Endodermal cell (in vitro differentiated cells): ENCODE data around the gene GGT7. TPM values are rescaled to one million over a fixed set of nuclear protein-coding genes. Genes with fewer than 3 reads are reported as not detected.

Experiments used
- DNase-seq: peaks from one replicate; pipeline ENCODE4 v3.0.0-alpha.2; 2017
- H3K27ac ChIP-seq: 2 replicates; pipeline ENCODE4 v1.5.1; 2013; ENCODE audit warnings: mild to moderate bottlenecking, low read depth, low read length, moderate library complexity
- H3K27me3 ChIP-seq: 2 replicates; pipeline ENCODE4 v1.6.1; 2013; ENCODE audit warnings: mild to moderate bottlenecking, low read length, moderate library complexity; ENCODE audit not compliant: insufficient read depth, control insufficient read depth, poor library complexity, severe bottlenecking
- H3K36me3 ChIP-seq: 2 replicates; pipeline ENCODE4 v1.7.0; 2013; ENCODE audit warnings: mild to moderate bottlenecking, low read length, moderate library complexity; ENCODE audit not compliant: control insufficient read depth, insufficient read depth
- H3K4me1 ChIP-seq: one replicate; pipeline ENCODE4 v1.7.0; 2013; ENCODE audit warnings: low read length; ENCODE audit not compliant: control insufficient read depth, insufficient read depth
- H3K4me3 ChIP-seq: 2 replicates; pipeline ENCODE4 v1.5.1; 2013; ENCODE audit warnings: mild to moderate bottlenecking, low read length, moderate library complexity
- H3K9ac ChIP-seq: 2 replicates; pipeline ENCODE4 v1.6.1; 2013; ENCODE audit warnings: mild to moderate bottlenecking, low read length, moderate library complexity; ENCODE audit not compliant: poor library complexity, severe bottlenecking; ENCODE audit errors: extremely low read depth
- H3K9me3 ChIP-seq: 2 replicates; pipeline ENCODE4 v1.6.1; 2013; ENCODE audit warnings: mild to moderate bottlenecking, low read length, moderate library complexity; ENCODE audit not compliant: control insufficient read depth
- H3K27ac Mint-ChIP-seq: 2 replicates; pipeline ENCODE4 v1.8.0; 2020; ENCODE audit warnings: mixed read lengths
- H3K27me3 Mint-ChIP-seq: 2 replicates; pipeline ENCODE4 v1.8.0; 2021; ENCODE audit warnings: mild to moderate bottlenecking, mixed read lengths; ENCODE audit not compliant: insufficient read depth
- H3K36me3 Mint-ChIP-seq: 2 replicates; pipeline ENCODE4 v1.8.0; 2020; ENCODE audit warnings: low read depth, mixed read lengths
- H3K4me1 Mint-ChIP-seq: 2 replicates; pipeline ENCODE4 v1.8.0; 2020; ENCODE audit warnings: mixed read lengths
- H3K4me3 Mint-ChIP-seq: 2 replicates; pipeline ENCODE4 v1.8.0; 2020; ENCODE audit warnings: mild to moderate bottlenecking, moderate library complexity, mixed read lengths
- H3K9me3 Mint-ChIP-seq: 2 replicates; pipeline ENCODE4 v1.8.0; 2020; ENCODE audit warnings: mild to moderate bottlenecking, mixed read lengths
- CTCF ChIP-seq: fragments of 200-600 bp; sonication (generic); conservative IDR thresholded peaks from 2 replicates; pipeline ENCODE4 v1.5.0; 2021; ENCODE audit warnings: antibody characterized with exemption, mild to moderate bottlenecking
- WGBS, 2 experiments: methylation state at CpG; one replicate each; pipeline versions ENCODE4 v1.1.5 to v1.1.7; 2013; ENCODE audit warnings: missing lambda C conversion rate in 2 of 2, mixed read lengths in 1 of 2; ENCODE audit not compliant: insufficient coverage in 1 of 2, insufficient read length in 1 of 2; 5-methylcytosine and 5-hydroxymethylcytosine counted together
- total RNA-seq, 2 donors: library from RNA; stranded (reverse); fragmentation: NEBNext Ultra II Directional in 1 of 2; extraction: Animal tissue kit (Norgen Biotek cat#: 25700) in 1 of 2; gene quantifications; 2 replicates in 1 of 2; 3 replicates in 1 of 2; pipeline ENCODE4 v1.2.1, GENCODE V29; 2021

Gene GGT7
- total RNA-seq, 2 donors from 2014 or later = 31.8 to 43.3 TPM

GRCh38 chr20:34892671-34893070, 20.0 kb upstream of the GGT7 start:
- WGBS, 2 experiments = 90 to 93% methylated on average over 1 to 2 of the region's 2 CpGs
- H3K4me1 ChIP-seq = peaks cover 3% of the 10 kb centered on the region
- no peak for DNase-seq
- Mint-ChIP-seq H3K4me1 (peaks cover 6% of the 10 kb centered on the region), H3K27ac (no peak overlapping the region), H3K36me3 (peaks cover 6% of the 10 kb centered on the region), H3K4me3 (no peak overlapping the region), H3K9me3 (peaks cover under 1% of the 10 kb centered on the region), H3K27me3 (no peaks in the 10 kb centered on the region)
- H3K9ac ChIP-seq = no peak overlapping the region
- no peaks in the 10 kb centered on the region for H3K27me3 ChIP-seq
- H3K36me3 ChIP-seq = no peaks in the 10 kb centered on the region
- TF ChIP-seq CTCF = no peak
- H3K9me3 ChIP-seq = no peaks in the 10 kb centered on the region
- H3K27ac ChIP-seq = no peak overlapping the region
- H3K4me3 ChIP-seq = no peak overlapping the region

GRCh38 chr20:34891166-34892062, 18.8 kb upstream of the GGT7 start:
- Histone ChIP-seq H3K27me3 (no peaks in the 10 kb centered on the region), H3K4me1 (peaks cover 3% of the 10 kb centered on the region), H3K36me3 (no peaks in the 10 kb centered on the region), H3K9me3 (no peaks in the 10 kb centered on the region), H3K27ac (no peak overlapping the region), H3K4me3 (no peak overlapping the region), H3K9ac (no peak overlapping the region)
- WGBS, 2 experiments = 94 to 100% methylated on average over 1 to 2 of the region's 2 CpGs
- TF ChIP-seq CTCF = no peak
- peaks cover 6% of the 10 kb centered on the region for H3K4me1 Mint-ChIP-seq
- no peak overlapping the region for H3K4me3 Mint-ChIP-seq
- H3K27ac Mint-ChIP-seq = no peak overlapping the region
- DNase-seq = no peak
- H3K9me3 Mint-ChIP-seq = no peaks in the 10 kb centered on the region
- H3K36me3 Mint-ChIP-seq = peaks cover 3% of the 10 kb centered on the region
- no peaks in the 10 kb centered on the region for H3K27me3 Mint-ChIP-seq

- H3K27ac Mint-ChIP-seq = no peak overlapping the region
Observed at GRCh38 chr20:34888468-34888867, 15.8 kb upstream of the GGT7 start.

More at GRCh38 chr20:34888468-34888867, 15.8 kb upstream of the GGT7 start:
- Mint-ChIP-seq H3K9me3 (no peaks in the 10 kb centered on the region), H3K4me3 (no peak overlapping the region), H3K27me3 (no peaks in the 10 kb centered on the region), H3K36me3 (peaks cover 11% of the 10 kb centered on the region), H3K4me1 (peaks cover 6% of the 10 kb centered on the region)
- H3K36me3 ChIP-seq = peaks cover 5% of the 10 kb centered on the region
- no peaks in the 10 kb centered on the region for H3K9me3 ChIP-seq
- H3K27me3 ChIP-seq = no peaks in the 10 kb centered on the region
- no peak overlapping the region for H3K9ac ChIP-seq
- no peak overlapping the region for H3K27ac ChIP-seq
- no peak overlapping the region for H3K4me3 ChIP-seq
- peaks cover 3% of the 10 kb centered on the region for H3K4me1 ChIP-seq
- no peak for DNase-seq
- no peak for TF ChIP-seq CTCF
- WGBS, 2 experiments = 98 to 100% methylated on average over 1 of the region's 1 CpG
